ENCODE measurements around the gene ETV5. TPM values are rescaled to one million over a fixed set of nuclear protein-coding genes. Genes with fewer than 3 reads are reported as not detected.

Gene ETV5
- total and polyA plus RNA-seq, 2 of the 4 experiments (the other 2 are of a cell fraction) = 15.7 to 20.1 TPM

DNA sequence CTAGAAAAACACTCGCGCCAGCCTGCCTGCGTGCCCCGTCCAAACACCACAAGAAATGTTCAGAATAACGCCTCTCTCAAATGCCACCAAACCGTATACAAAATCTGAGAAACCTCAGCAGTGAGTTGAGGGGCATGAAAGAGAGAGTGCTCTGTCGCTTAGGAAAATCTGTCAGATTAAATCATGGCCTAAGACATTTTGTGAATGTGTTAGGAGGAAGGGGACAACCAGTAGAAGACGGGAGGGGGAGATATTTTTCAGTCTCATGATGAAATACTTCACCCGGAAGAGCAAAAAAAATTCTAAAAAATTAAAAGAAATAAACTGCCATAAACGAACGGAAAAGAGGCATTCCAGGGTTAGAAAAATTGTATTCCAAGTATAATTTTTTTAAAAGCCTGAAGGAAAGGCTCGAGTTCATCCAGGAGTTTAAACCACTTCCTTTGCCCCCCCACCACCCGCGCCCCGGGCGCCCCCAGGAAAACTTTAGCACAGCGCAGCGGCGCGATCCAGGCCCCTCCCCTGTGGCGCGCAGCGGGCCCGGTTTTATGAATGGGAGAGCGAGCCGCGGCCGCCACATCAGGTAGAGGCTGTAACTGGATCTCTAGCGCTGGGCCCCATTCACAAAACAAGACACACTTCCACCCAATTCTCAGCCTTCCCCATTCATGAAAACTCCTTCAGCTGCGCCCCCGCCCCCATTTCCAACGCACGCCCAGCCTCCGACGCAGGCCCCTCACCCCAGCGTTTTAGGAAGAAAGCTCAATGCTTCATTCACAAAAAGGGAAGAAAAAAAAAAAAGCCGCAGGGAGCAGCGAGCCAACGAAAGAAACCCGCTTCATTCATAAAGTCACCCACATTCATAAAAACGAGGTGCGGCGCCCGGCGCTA, 1.4 kb downstream of the ETV5 start (continued):
- TF ChIP-seq BHLHE40 (IDR thresholded peaks at IDR 0.05; ENCODE audit: low read depth, low read length) = no peak

DNA sequence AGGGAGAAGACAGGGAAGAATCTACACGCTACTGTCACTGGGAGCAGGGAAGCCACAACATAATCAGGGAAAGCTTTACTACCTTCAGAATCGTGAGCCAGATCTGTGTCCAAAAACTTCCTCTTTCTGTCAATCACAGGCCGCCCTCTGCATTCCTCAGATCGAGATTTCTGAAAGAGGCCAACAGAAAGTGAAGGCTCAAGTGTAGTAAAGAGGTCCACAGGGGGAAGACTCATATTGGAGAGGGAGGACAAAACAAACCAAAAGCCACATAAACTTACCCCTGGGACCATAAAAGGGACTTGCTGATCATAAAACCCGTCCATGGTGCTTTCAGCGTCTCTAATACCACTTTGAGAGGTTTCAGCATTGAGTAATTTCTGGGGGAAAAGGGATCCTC, 3.3 kb downstream of the ETV5 start:
- no peak overlapping the region for H2BK120ac ChIP-seq (ENCODE audit: low read depth, low read length)
- CTCF ChIA-PET = interaction anchor here (0.6 kb wide), 1 partner anchor 119 kb away, joined by 3 read pairs; no protein-coding TSS in a partner anchor
- no peak overlapping the region for H2BK20ac ChIP-seq (ENCODE audit: low read depth, low read length)
- intact Hi-C loops (cut with micrococcal nuclease) = loop anchor here (5.0 to 10.0 kb wide), 5 partner anchors 137 to 679 kb away; partner anchors contain the start of genes CRYGS, EIF4A2 and TBCCD1
- dilution Hi-C loops (cut with HindIII; ENCODE audit: low sequenced_read_pairs, unreplicated experiment) = no loop called here
- H3K18ac ChIP-seq (ENCODE audit: low read depth, low read length) = no peak overlapping the region
- peak overlapping the region in 1 of 2 experiments; percentile 45; a peak in 1 of 4 replicates for H4K8ac ChIP-seq (ENCODE audit: low read depth in 2 of 2, low read length in 2 of 2)
- no CpG with 5 or more reads among the region's 6 CpGs for WGBS, 2 experiments (ENCODE audit: extremely low coverage in 2 of 2, insufficient read length in 1 of 2)
- peaks cover 10% of the 10 kb centered on the region for H3K4me1 ChIP-seq (ENCODE audit: control insufficient read depth, insufficient read depth, low read length)
- H4K5ac ChIP-seq (ENCODE audit: low read depth, low read length) = no peak overlapping the region
- H3K4ac ChIP-seq (ENCODE audit: low read depth, low read length) = no peak overlapping the region
- no peak overlapping the region for H3K56ac ChIP-seq (ENCODE audit: extremely low read depth, insufficient read depth, low read length)
- H2BK5ac ChIP-seq (ENCODE audit: low read depth, low read length, poor library complexity, severe bottlenecking) = no peak overlapping the region
- H3K14ac ChIP-seq (replicated peaks; ENCODE audit: low read depth, low read length) = no peak overlapping the region
- H3K9ac ChIP-seq (ENCODE audit: low read depth, low read length) = no peak overlapping the region
- H4K91ac ChIP-seq (ENCODE audit: insufficient read depth, low read depth, low read length) = no peak overlapping the region
- H3K9me3 ChIP-seq (ENCODE audit: control insufficient read depth, insufficient read depth, low read length) = no peaks in the 10 kb centered on the region
- peaks cover 7% of the 10 kb centered on the region for H3K9me1 ChIP-seq (ENCODE audit: insufficient read depth, low read length)
- H3K36me3 ChIP-seq (ENCODE audit: control insufficient read depth, insufficient read depth, low read length) = no peaks in the 10 kb centered on the region
- no peak overlapping the region for H3K27ac ChIP-seq (ENCODE audit: insufficient read depth, low read length)
- H3K4me3 ChIP-seq (ENCODE audit: insufficient read depth, low read depth, low read length) = no peak overlapping the region
- DNase-seq (no peak), ATAC-seq (ENCODE audit: low read depth) (no peak)
- H3K4me2 ChIP-seq (ENCODE audit: low read depth, low read length) = no peak overlapping the region
- no peak overlapping the region for H2BK15ac ChIP-seq (ENCODE audit: low read depth, low read length)
- no peak overlapping the region for H2AK9ac ChIP-seq (replicated peaks; ENCODE audit: low read depth, low read length, poor library complexity)
- H3K79me1 ChIP-seq (ENCODE audit: low read depth in 1 of 2, low read length in 2 of 2) = peaks cover 21 to 36% of the 10 kb centered on the region in 2 experiments; a peak in 3 of 4 replicates
- peak overlapping the region; percentile 17; the same call in 1 of the 2 replicates for H3K23ac ChIP-seq (ENCODE audit: low read depth, low read length)
- BruUV-seq (replicated peaks) = no TSS peak
- H4K20me1 ChIP-seq (ENCODE audit: insufficient read depth, low read length) = peaks cover 6% of the 10 kb centered on the region; the same call in 1 of the 2 replicates
- H2AFZ ChIP-seq (replicated peaks; ENCODE audit: low read length, poor library complexity) = no peak overlapping the region
- H2AK5ac ChIP-seq (ENCODE audit: low read depth, low read length) = no peak overlapping the region
- no peaks in the 10 kb centered on the region for H3K27me3 ChIP-seq (ENCODE audit: control insufficient read depth, insufficient read depth, low read length)
- in situ Hi-C loops (cut with MboI; ENCODE audit: low sequenced_read_pairs) = no loop called here
- POLR2A ChIA-PET (ENCODE audit: unreplicated experiment) = no interaction called here
- no peak for TF ChIP-seq NFE2L2 (IDR thresholded peaks at IDR 0.05; ENCODE audit: low read depth, low read length)
- no peak for TF ChIP-seq RFX5 (IDR thresholded peaks at IDR 0.05; ENCODE audit: low read depth, low read length)
- no peak for TF ChIP-seq FOS (IDR thresholded peaks at IDR 0.05; ENCODE audit: low read depth, low read length)
- TF ChIP-seq, protein P1, sequence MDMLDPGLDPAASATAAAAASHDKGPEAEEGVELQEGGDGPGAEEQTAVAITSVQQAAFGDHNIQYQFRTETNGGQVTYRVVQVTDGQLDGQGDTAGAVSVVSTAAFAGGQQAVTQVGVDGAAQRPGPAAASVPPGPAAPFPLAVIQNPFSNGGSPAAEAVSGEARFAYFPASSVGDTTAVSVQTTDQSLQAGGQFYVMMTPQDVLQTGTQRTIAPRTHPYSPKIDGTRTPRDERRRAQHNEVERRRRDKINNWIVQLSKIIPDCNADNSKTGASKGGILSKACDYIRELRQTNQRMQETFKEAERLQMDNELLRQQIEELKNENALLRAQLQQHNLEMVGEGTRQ (IDR thresholded peaks at IDR 0.05; ENCODE audit: low read depth, low read length) = no peak
- TF ChIP-seq, protein P2, sequence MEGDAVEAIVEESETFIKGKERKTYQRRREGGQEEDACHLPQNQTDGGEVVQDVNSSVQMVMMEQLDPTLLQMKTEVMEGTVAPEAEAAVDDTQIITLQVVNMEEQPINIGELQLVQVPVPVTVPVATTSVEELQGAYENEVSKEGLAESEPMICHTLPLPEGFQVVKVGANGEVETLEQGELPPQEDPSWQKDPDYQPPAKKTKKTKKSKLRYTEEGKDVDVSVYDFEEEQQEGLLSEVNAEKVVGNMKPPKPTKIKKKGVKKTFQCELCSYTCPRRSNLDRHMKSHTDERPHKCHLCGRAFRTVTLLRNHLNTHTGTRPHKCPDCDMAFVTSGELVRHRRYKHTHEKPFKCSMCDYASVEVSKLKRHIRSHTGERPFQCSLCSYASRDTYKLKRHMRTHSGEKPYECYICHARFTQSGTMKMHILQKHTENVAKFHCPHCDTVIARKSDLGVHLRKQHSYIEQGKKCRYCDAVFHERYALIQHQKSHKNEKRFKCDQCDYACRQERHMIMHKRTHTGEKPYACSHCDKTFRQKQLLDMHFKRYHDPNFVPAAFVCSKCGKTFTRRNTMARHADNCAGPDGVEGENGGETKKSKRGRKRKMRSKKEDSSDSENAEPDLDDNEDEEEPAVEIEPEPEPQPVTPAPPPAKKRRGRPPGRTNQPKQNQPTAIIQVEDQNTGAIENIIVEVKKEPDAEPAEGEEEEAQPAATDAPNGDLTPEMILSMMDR (conservative IDR thresholded peaks at IDR 0.05; ENCODE audit: low read depth, low read length) = no peak
- TF ChIP-seq RCOR1 (IDR thresholded peaks at IDR 0.05; ENCODE audit: insufficient replicate concordance, low read length) = no peak
- TF ChIP-seq, protein P3, sequence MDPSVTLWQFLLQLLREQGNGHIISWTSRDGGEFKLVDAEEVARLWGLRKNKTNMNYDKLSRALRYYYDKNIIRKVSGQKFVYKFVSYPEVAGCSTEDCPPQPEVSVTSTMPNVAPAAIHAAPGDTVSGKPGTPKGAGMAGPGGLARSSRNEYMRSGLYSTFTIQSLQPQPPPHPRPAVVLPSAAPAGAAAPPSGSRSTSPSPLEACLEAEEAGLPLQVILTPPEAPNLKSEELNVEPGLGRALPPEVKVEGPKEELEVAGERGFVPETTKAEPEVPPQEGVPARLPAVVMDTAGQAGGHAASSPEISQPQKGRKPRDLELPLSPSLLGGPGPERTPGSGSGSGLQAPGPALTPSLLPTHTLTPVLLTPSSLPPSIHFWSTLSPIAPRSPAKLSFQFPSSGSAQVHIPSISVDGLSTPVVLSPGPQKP (IDR thresholded peaks at IDR 0.05; ENCODE audit: borderline replicate concordance, low read depth, low read length) = no peak
- no peak for TF ChIP-seq CEBPB (IDR thresholded peaks at IDR 0.05; ENCODE audit: low read depth, low read length)
- no peak for TF ChIP-seq BHLHE40 (IDR thresholded peaks at IDR 0.05; ENCODE audit: low read depth, low read length)
- TF ChIP-seq MAZ (IDR thresholded peaks at IDR 0.05; ENCODE audit: borderline replicate concordance, low read depth, low read length) = no peak
- TF ChIP-seq POLR2A (IDR thresholded peaks at IDR 0.05; ENCODE audit: low read depth, low read length) = no peak

All from IMR-90 (cell line).